ENCODE results near the gene CASP9. TPM values are rescaled to one million over a fixed set of nuclear protein-coding genes. Genes with fewer than 3 reads are reported as not detected.
"Not testable (repeated sequence)": the region's sequence is repeated elsewhere in the genome, so short reads cannot be mapped to it uniquely, and the experiment has no call there.

CASP9 gene
- total RNA-seq, 1 experiment from 2014 or later = 6.2 TPM

GRCh38 chr1:15526021-15526489 lies 2.0 kb upstream of the CASP9 start:
- no peak for DNase-seq (ENCODE audit: low read depth)

GRCh38 chr1:15525050-15526020 lies 1.3 kb upstream of the CASP9 start:
- peak; percentile 82 for DNase-seq (ENCODE audit: low read depth)

GRCh38 chr1:15524283-15525049 lies 451 bp upstream of the CASP9 start:
- DNase-seq (ENCODE audit: low read depth) = peak; percentile 86

- DNase-seq (ENCODE audit: low read depth) = no peak
Measured at GRCh38 chr1:15523104-15524020, 653 bp downstream of the CASP9 start.

GRCh38 chr1:15522551-15522950 lies 1.5 kb downstream of the CASP9 start:
- no peak for DNase-seq (ENCODE audit: low read depth)

- not testable (repeated sequence) for DNase-seq (ENCODE audit: low read depth)
Measured at GRCh38 chr1:15521206-15521906, 2.7 kb downstream of the CASP9 start.

GRCh38 chr1:15519625-15520024 lies 4.4 kb downstream of the CASP9 start:
- no peak for DNase-seq (ENCODE audit: low read depth)

GRCh38 chr1:15515022-15515663 lies 8.9 kb downstream of the CASP9 start:
- peak; percentile 40 for DNase-seq (ENCODE audit: low read depth)

- not testable (repeated sequence) for DNase-seq (ENCODE audit: low read depth)
Measured at GRCh38 chr1:15514557-15514956, 9.5 kb downstream of the CASP9 start.

GRCh38 chr1:15513919-15514318 lies 10.1 kb downstream of the CASP9 start:
- no peak for DNase-seq (ENCODE audit: low read depth)

GRCh38 chr1:15513192-15513591 lies 10.8 kb downstream of the CASP9 start:
- no peak for DNase-seq (ENCODE audit: low read depth)

- no peak for DNase-seq (ENCODE audit: low read depth)
Measured at GRCh38 chr1:15510611-15511405, 13.2 kb downstream of the CASP9 start.

GRCh38 chr1:15509586-15509985 lies 14.4 kb downstream of the CASP9 start:
- DNase-seq (ENCODE audit: low read depth) = no peak

- no peak for DNase-seq (ENCODE audit: low read depth)
Measured at GRCh38 chr1:15508700-15509487, 15.1 kb downstream of the CASP9 start.

- no peak for DNase-seq (ENCODE audit: low read depth)
Measured at GRCh38 chr1:15507278-15507677, 16.7 kb downstream of the CASP9 start.

- DNase-seq (ENCODE audit: low read depth) = no peak
Measured at GRCh38 chr1:15506831-15507230, 17.2 kb downstream of the CASP9 start.

GRCh38 chr1:15504436-15504835 lies 19.6 kb downstream of the CASP9 start:
- no peak for DNase-seq (ENCODE audit: low read depth)
